K562 (cell line): Measurements from ENCODE around the gene SLC24A4. TPM values are rescaled to one million over a fixed set of nuclear protein-coding genes. Genes with fewer than 3 reads are reported as not detected.

ENCODE experiments used
- ATAC-seq: fragments of 200-7000 bp; cut with Tn5 transposase; 3 replicates; pipeline ENCODE4 v1.9.1; 2020; ENCODE audit warnings: moderate library complexity
- Bru-seq: library from RNA; stranded (reverse); fragments of 400-500 nt; gene quantifications from one replicate; lab custom pipeline; 2021; lab: Mats Ljungman, UMichigan
- BruChase-seq, 2 experiments: library from RNA; stranded (reverse); fragments of 400-500 nt; gene quantifications; one replicate each; lab custom pipeline; 2021; lab: Mats Ljungman, UMichigan
- BruUV-seq: library from RNA; stranded (reverse); fragments of 400-500 nt; replicated peaks from 2 replicates; lab custom pipeline; 2021; lab: Mats Ljungman, UMichigan
- CTCF ChIA-PET: fragments of 300-600 bp; formaldehyde crosslinking; extraction: SDS; loops from one replicate; lab custom pipeline; 2021; ENCODE audit warnings: low intra/inter-chr PET ratio; lab: Yijun Ruan, JAX
- POLR2A ChIA-PET: fragments of 300-600, 350-650 bp; sonication (Branson Sonifier 250); formaldehyde crosslinking; extraction: SDS; loops from one replicate; lab custom pipeline; 2021; ENCODE audit warnings: antibody characterized with exemption, inconsistent platforms; lab: Yijun Ruan, JAX
- DNase-seq, 4 experiments: peaks; one replicate each; pipeline versions ENCODE4 v3.0.0 to v3.0.0-alpha.2; 2011 to 2018; ENCODE audit warnings: low spot score in 3 of 4, mixed read lengths in 3 of 4; ENCODE audit errors: extremely low read depth in 1 of 4
- FAIRE-seq: peaks from 2 replicates; lab custom pipeline; 2011; peaks lifted over from hg19 to GRCh38; lab: Jason Lieb, UNC
- H2AFZ ChIP-seq: 2 replicates; pipeline ENCODE4 v1.6.0; 2011; ENCODE audit warnings: low read depth, low read length, control low read depth, inconsistent platforms
- H3K27ac ChIP-seq: fragments of 200-600 bp; 3 replicates; pipeline ENCODE4 v1.8.0; 2011; ENCODE audit warnings: low read depth, mild to moderate bottlenecking, control low read depth, inconsistent platforms, low read length, moderate library complexity, mixed read lengths; ENCODE audit errors: extremely low read depth
- H3K27me3 ChIP-seq, 2 experiments: fragments of 300-600 bp in 1 of 2; 2 replicates in 1 of 2; 3 replicates in 1 of 2; pipeline versions ENCODE4 v1.6.0 to v1.8.0; 2011; ENCODE audit warnings: inconsistent platforms in 2 of 2, low read length in 2 of 2, mild to moderate bottlenecking in 1 of 2, mixed read lengths in 1 of 2, moderate library complexity in 1 of 2; ENCODE audit not compliant: control insufficient read depth in 2 of 2, insufficient read depth in 2 of 2
- H3K36me3 ChIP-seq: fragments of 300-600 bp; 3 replicates; pipeline ENCODE4 v1.8.0; 2011; ENCODE audit warnings: mild to moderate bottlenecking, low read length, inconsistent platforms; ENCODE audit not compliant: control insufficient read depth, insufficient read depth
- H3K4me1 ChIP-seq, 2 experiments: fragments of 200-600 bp in 1 of 2; replicated peaks in 1 of 2; 2 replicates in 1 of 2; 3 replicates in 1 of 2; pipeline versions ENCODE4 v1.5.1 to v1.8.0; 2011; ENCODE audit warnings: inconsistent platforms in 2 of 2, low read length in 2 of 2, mild to moderate bottlenecking in 1 of 2, mixed read lengths in 1 of 2, moderate library complexity in 1 of 2; ENCODE audit not compliant: control insufficient read depth in 2 of 2, insufficient read depth in 2 of 2
- H3K4me2 ChIP-seq: 2 replicates; pipeline ENCODE4 v1.6.1; 2011; ENCODE audit warnings: low read length, control low read depth, inconsistent platforms, mixed read lengths; ENCODE audit not compliant: insufficient read depth
- H3K4me3 ChIP-seq: fragments of 200-600 bp; sonication (generic), shearing (Covaris generic); 2 replicates; pipeline ENCODE4 v1.5.1; 2016; ENCODE audit warnings: control low read depth, inconsistent platforms
- H3K79me2 ChIP-seq: fragments of 200-600 bp; 3 replicates; pipeline ENCODE4 v1.8.0; 2011; ENCODE audit warnings: low read length, inconsistent platforms; ENCODE audit not compliant: control insufficient read depth, insufficient read depth
- H3K9ac ChIP-seq, 2 experiments: 2 replicates each; pipeline versions ENCODE4 v1.6.0 to v1.6.1; 2011; ENCODE audit warnings: low read depth in 2 of 2, low read length in 2 of 2, control low read depth in 1 of 2, inconsistent platforms in 1 of 2, mild to moderate bottlenecking in 1 of 2, mixed read lengths in 1 of 2; ENCODE audit not compliant: insufficient read depth in 1 of 2
- H3K9me1 ChIP-seq: one replicate; pipeline ENCODE4 v1.6.0; 2011; ENCODE audit warnings: inconsistent platforms, mild to moderate bottlenecking, low read length, moderate library complexity; ENCODE audit not compliant: control insufficient read depth, insufficient read depth
- H3K9me3 ChIP-seq: replicated peaks from 2 replicates; pipeline ENCODE4 v1.5.1; 2011; ENCODE audit warnings: low read depth, low read length, inconsistent platforms; ENCODE audit not compliant: control insufficient read depth, insufficient read depth
- H4K20me1 ChIP-seq: replicated peaks from 2 replicates; pipeline ENCODE4 v1.6.1; 2011; ENCODE audit warnings: low read length, inconsistent platforms, mixed read lengths; ENCODE audit not compliant: control insufficient read depth, insufficient read depth
- ARNT ChIP-seq, 2 experiments: fragments of 450-650 bp; IDR thresholded peaks; 2 replicates each; pipeline ENCODE4 v1.6.1; 2016; ENCODE audit warnings: mild to moderate bottlenecking in 1 of 2
- CBX5 ChIP-seq: IDR thresholded peaks from 2 replicates; pipeline ENCODE4 v1.6.1; 2014; ENCODE audit warnings: low read depth, borderline replicate concordance
- DPF2 ChIP-seq: fragments of 450-650 bp; IDR thresholded peaks from 2 replicates; pipeline ENCODE4 v1.6.1; 2016
- EZH2 ChIP-seq: IDR thresholded peaks from 2 replicates; pipeline ENCODE4 v1.6.1; 2012; ENCODE audit warnings: low read depth, mild to moderate bottlenecking, inconsistent platforms, low read length, borderline replicate concordance
- LEF1 ChIP-seq: fragments of 450-650 bp; IDR thresholded peaks from 2 replicates; pipeline ENCODE4 v1.6.1; 2016; ENCODE audit warnings: mild to moderate bottlenecking
- MTA3 ChIP-seq: fragments of 450-650 bp; formaldehyde crosslinking; IDR thresholded peaks from 2 replicates; pipeline ENCODE4 v1.6.1; 2017; ENCODE audit warnings: mild to moderate bottlenecking, borderline replicate concordance
- PHF8 ChIP-seq: fragments of 200-600 bp; sonication (generic); IDR thresholded peaks from 2 replicates; pipeline ENCODE4 v1.6.1; 2012; ENCODE audit warnings: mixed run types, mild to moderate bottlenecking, inconsistent platforms, low read length, moderate library complexity, borderline replicate concordance
- POLR3A ChIP-seq: IDR thresholded peaks from 2 replicates; pipeline ENCODE4 v1.6.1; 2011; ENCODE audit warnings: borderline replicate concordance, mild to moderate bottlenecking, moderate library complexity; ENCODE audit not compliant: insufficient read length, insufficient read depth; ENCODE audit errors: extremely low read depth
- PPARD ChIP-seq: fragments of 250-450 bp; sonication (Bioruptor Pico); IDR thresholded peaks from 2 replicates; pipeline ENCODE4 v1.8.0; 2022; ENCODE audit warnings: inconsistent platforms, mild to moderate bottlenecking, moderate library complexity
- SIRT6 ChIP-seq: IDR thresholded peaks from one replicate; pipeline ENCODE4 v1.6.1; 2012; ENCODE audit warnings: low read depth, mild to moderate bottlenecking, control low read depth, inconsistent platforms, low read length, moderate library complexity
- TCF7L2 ChIP-seq: fragments of 150-350 bp; IDR thresholded peaks from 2 replicates; pipeline ENCODE4 v1.6.1; 2016; ENCODE audit warnings: low read depth, mild to moderate bottlenecking, low read length, moderate library complexity
- ZKSCAN8 ChIP-seq: fragments of 200-800 bp; sonication (Bioruptor generic); IDR thresholded peaks from 2 replicates; pipeline ENCODE4 v1.6.1; 2016; ENCODE audit warnings: missing genetic modification characterization, missing compliant biosample characterization
- ZNF830 ChIP-seq: fragments of 250-450 bp; sonication (Bioruptor Pico); IDR thresholded peaks from 2 replicates; pipeline ENCODE4 v1.5.0; 2021; ENCODE audit warnings: mild to moderate bottlenecking
- WGBS: fragments of 100-300 bp; shearing (Covaris generic); methylation state at CpG from one replicate; pipeline ENCODE4 v1.1.6; 2016; ENCODE audit warnings: low coverage, mixed read lengths; ENCODE audit not compliant: insufficient coverage; ENCODE audit errors: missing lambda C conversion rate; 5-methylcytosine and 5-hydroxymethylcytosine counted together
- in situ Hi-C: fragments of 300-500 bp; cut with MboI; formaldehyde crosslinking; loops from 4 replicates; pipeline ENCODE4 v1.15.0; 2018; ENCODE audit warnings: inconsistent platforms, mixed read lengths
- intact Hi-C: fragments of 100-400 bp; cut with micrococcal nuclease; formaldehyde crosslinking; loops from 2 replicates; pipeline ENCODE4 v1.14.2; 2022
- long read RNA-seq, 3 experiments: library from polyadenylated mRNA in 2 of 3; library from RNA in 1 of 3; unstranded in 2 of 3; stranded (forward) in 1 of 3; transcript quantifications; one replicate each; pipeline ENCODE4 v2.0.0, GENCODE V29; 2019 to 2022
- polyA minus RNA-seq, 3 experiments: library from RNA; depleted of rRNA, polyadenylated mRNA; stranded (reverse); fragments of >200 nt; gene quantifications; 2 replicates each; pipeline ENCODE4 v1.2.3, GENCODE V29; 2011
- polyA plus RNA-seq, 8 experiments: library from polyadenylated mRNA; depleted of rRNA in 4 of 8; stranded (reverse) in 5 of 8; unstranded in 3 of 8; fragments of >200 nt; fragmentation: Nextera tagmentation in 2 of 8; fragmentation: Illumina TruSeq in 1 of 8; extraction: Ambion mirVana in 2 of 8; extraction: Trizol in 1 of 8; gene quantifications; 2 replicates each; pipeline versions ENCODE4 v1.2.1 to v1.2.3, GENCODE V29; 2011 to 2014; ENCODE audit warnings: inconsistent platforms in 1 of 8, missing spikeins in 1 of 8
- total RNA-seq, 7 experiments: library from RNA; depleted of rRNA in 6 of 7; stranded (reverse); fragments of >200 nt in 6 of 7; fragmentation: Illumina TruSeq in 2 of 7; extraction: Trizol in 2 of 7; gene quantifications; 2 replicates each; pipeline versions ENCODE4 v1.2.1 to v1.2.3, GENCODE V29; 2011 to 2021; ENCODE audit warnings: low replicate concordance in 1 of 7
- TF ChIP-seq, protein P1 (sequence below): fragments of 200-400 bp; formaldehyde crosslinking; IDR thresholded peaks from 2 replicates; pipeline ENCODE4 v1.6.1; 2017; ENCODE audit warnings: mild to moderate bottlenecking, low read depth, low read length, moderate library complexity

The SLC24A4 gene, protein sequence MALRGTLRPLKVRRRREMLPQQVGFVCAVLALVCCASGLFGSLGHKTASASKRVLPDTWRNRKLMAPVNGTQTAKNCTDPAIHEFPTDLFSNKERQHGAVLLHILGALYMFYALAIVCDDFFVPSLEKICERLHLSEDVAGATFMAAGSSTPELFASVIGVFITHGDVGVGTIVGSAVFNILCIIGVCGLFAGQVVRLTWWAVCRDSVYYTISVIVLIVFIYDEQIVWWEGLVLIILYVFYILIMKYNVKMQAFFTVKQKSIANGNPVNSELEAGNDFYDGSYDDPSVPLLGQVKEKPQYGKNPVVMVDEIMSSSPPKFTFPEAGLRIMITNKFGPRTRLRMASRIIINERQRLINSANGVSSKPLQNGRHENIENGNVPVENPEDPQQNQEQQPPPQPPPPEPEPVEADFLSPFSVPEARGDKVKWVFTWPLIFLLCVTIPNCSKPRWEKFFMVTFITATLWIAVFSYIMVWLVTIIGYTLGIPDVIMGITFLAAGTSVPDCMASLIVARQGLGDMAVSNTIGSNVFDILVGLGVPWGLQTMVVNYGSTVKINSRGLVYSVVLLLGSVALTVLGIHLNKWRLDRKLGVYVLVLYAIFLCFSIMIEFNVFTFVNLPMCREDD
- total RNA-seq (2011; cell fraction: chromatin; rRNA removed; ENCODE audit: low replicate concordance): not detected in 2 replicates
- total RNA-seq (2011; cell fraction: nucleolus; rRNA removed): not detected in 2 replicates
- not detected in 2 replicates for total RNA-seq (2011; cell fraction: nucleoplasm; rRNA removed)
- not detected in 2 replicates for total RNA-seq (2014; rRNA removed)
- not detected in 2 replicates for total RNA-seq (2014; rRNA removed; fragmentation: Illumina TruSeq; extraction: Trizol)
- total RNA-seq (2015; rRNA removed; fragmentation: Illumina TruSeq; extraction: Trizol): not detected in 2 replicates
- not detected in 2 replicates for total RNA-seq (2021)
- polyA plus RNA-seq (2011; rRNA removed): not detected in 2 replicates
- polyA plus RNA-seq (2011; cell fraction: cytosol; rRNA removed): not detected in 2 replicates
- not detected in 2 replicates for polyA plus RNA-seq (2011; cell fraction: nucleus; rRNA removed)
- polyA plus RNA-seq (2012): not detected in 2 replicates
- polyA plus RNA-seq (2014; fragmentation: Illumina TruSeq; extraction: Trizol): not detected in 2 replicates
- polyA plus RNA-seq (2014; fragmentation: Nextera tagmentation; extraction: Ambion mirVana): not detected
- not detected in 2 replicates for polyA plus RNA-seq (2014; rRNA removed)
- polyA minus RNA-seq (2011; rRNA and poly(A)+ RNA removed): not detected in 2 replicates
- not detected in 2 replicates for polyA minus RNA-seq (2011; cell fraction: cytosol; rRNA and poly(A)+ RNA removed)
- not detected in 2 replicates for polyA minus RNA-seq (2011; cell fraction: nucleus; rRNA and poly(A)+ RNA removed)
- not detected for Bru-seq, nascent RNA
- BruChase-seq, experiment 1, labeled RNA remaining after a 2-hour chase: percentile 0 among the genes with signal in this experiment
- not detected for BruChase-seq, experiment 2, labeled RNA remaining after a 6-hour chase
- long read RNA-seq, experiment 1: 0 reads
- long read RNA-seq, experiment 2: 0 reads
- long read RNA-seq, experiment 3: 0 reads

DNA sequence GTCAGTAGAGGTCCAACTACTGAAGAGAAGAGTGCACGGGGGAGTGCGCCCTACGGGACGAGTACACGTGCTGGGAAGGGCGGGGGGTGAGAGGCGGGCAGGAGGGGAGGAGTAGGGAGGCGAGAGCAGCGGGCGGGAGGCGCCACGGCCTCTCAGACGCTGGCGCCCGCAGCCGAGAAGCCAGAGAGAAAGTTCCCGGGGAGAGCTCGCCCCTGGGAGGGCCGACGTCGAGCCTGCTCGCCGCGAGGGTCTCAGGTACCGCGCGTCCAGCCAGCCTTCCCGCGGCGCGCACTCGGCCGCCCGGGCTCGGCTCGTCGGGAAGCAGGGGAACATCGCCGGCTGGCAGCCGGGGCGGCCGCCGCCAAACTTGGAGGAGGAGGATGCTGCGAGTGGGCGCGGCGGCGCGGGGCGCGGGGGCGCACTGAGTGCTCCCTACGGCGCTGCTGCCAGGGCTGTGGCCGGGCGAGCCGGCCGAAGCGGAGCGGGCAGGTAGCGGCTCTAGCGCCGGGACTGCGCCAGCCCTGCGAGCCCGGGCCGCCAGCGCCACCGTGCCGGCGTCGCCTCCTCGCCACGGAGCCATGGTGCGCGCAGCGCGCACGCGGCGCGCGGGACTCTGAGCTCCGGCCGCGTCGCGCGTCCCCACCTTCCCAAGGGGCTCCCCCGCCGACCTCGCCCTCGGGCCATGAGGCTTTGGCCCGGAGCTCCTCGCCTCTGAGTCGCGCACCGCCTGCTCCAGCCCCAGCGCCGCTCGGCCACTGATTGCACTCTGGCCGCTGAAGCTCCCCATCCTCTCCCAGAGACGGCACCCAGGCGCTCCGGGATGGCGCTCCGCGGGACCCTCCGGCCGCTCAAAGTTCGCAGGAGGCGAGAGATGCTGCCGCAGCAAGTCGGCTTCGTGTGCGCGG lies at the start of gene SLC24A4:
Gene SLC24A4, plus strand, starts transcription at position 155 of the 905 bp plus-strand sequence. Its CDS starts 666 bp downstream, at position 821.
- H3K4me2 ChIP-seq: no peak within 1 kb of the TSS
- no peaks in the 10 kb centered on the region for H3K36me3 ChIP-seq
- no peaks in the 10 kb centered on the region; a peak in 1 of 5 replicates for H3K4me1 ChIP-seq
- DNase-seq: no peak
- ChIA-PET POLR2A (no interaction called here), CTCF (no interaction called here)
- no TSS peak for BruUV-seq
- 0% methylated on average over 4 of the region's 117 CpGs for WGBS
- no peak for FAIRE-seq
- no peaks in the 10 kb centered on the region for H3K9me1 ChIP-seq
- no peaks in the 10 kb centered on the region for H3K79me2 ChIP-seq
- H3K27ac ChIP-seq: no peak within 1 kb of the TSS
- intact Hi-C loops: no loop called here
- no peak within 1 kb of the TSS for H3K9ac ChIP-seq
- no peak within 1 kb of the TSS for H2AFZ ChIP-seq
- no peak for ATAC-seq
- H3K4me3 ChIP-seq: no peak within 1 kb of the TSS
- peaks cover 0 to 35% of the 10 kb centered on the region in 2 experiments; a peak in 3 of 5 replicates for H3K27me3 ChIP-seq
- H3K9me3 ChIP-seq: no peaks in the 10 kb centered on the region
- in situ Hi-C loops: no loop called here
- no peaks in the 10 kb centered on the region; the same call in 1 of the 2 replicates for H4K20me1 ChIP-seq
- TF ChIP-seq EZH2 (no peak), PPARD (no peak), DPF2 (no peak), SIRT6 (no peak), CBX5 (no peak), MTA3 (no peak), TCF7L2 (no peak), ARNT (IDR thresholded peaks at IDR 0.05) (no peak), POLR3A (no peak), ZKSCAN8 (no peak), LEF1 (no peak), ZNF830 (CRISPR knock-in tag) (no peak), PHF8 (no peak)
- TF ChIP-seq, protein P1, sequence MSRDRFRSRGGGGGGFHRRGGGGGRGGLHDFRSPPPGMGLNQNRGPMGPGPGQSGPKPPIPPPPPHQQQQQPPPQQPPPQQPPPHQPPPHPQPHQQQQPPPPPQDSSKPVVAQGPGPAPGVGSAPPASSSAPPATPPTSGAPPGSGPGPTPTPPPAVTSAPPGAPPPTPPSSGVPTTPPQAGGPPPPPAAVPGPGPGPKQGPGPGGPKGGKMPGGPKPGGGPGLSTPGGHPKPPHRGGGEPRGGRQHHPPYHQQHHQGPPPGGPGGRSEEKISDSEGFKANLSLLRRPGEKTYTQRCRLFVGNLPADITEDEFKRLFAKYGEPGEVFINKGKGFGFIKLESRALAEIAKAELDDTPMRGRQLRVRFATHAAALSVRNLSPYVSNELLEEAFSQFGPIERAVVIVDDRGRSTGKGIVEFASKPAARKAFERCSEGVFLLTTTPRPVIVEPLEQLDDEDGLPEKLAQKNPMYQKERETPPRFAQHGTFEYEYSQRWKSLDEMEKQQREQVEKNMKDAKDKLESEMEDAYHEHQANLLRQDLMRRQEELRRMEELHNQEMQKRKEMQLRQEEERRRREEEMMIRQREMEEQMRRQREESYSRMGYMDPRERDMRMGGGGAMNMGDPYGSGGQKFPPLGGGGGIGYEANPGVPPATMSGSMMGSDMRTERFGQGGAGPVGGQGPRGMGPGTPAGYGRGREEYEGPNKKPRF: no peak
